Peyer's patch (tissue), 4 donors: ENCODE results near the gene CRX.

Source experiments
- CTCF ChIP-seq, 6 experiments: fragments of 450-650 bp in 4 of 6; fragments of 200-600 bp in 2 of 6; sonication (generic) in 1 of 6; IDR thresholded peaks; one replicate each; pipeline ENCODE4 v1.5.1; 2017 to 2019; ENCODE audit warnings: antibody characterized with exemption in 6 of 6, mild to moderate bottlenecking in 3 of 6, moderate library complexity in 1 of 6
- POLR2A ChIP-seq, 2 donors: fragments of 450-650 bp; IDR thresholded peaks; one replicate each; pipeline ENCODE4 v1.5.1; 2017; ENCODE audit warnings: antibody characterized with exemption in 2 of 2, mild to moderate bottlenecking in 2 of 2, moderate library complexity in 2 of 2

DNA sequence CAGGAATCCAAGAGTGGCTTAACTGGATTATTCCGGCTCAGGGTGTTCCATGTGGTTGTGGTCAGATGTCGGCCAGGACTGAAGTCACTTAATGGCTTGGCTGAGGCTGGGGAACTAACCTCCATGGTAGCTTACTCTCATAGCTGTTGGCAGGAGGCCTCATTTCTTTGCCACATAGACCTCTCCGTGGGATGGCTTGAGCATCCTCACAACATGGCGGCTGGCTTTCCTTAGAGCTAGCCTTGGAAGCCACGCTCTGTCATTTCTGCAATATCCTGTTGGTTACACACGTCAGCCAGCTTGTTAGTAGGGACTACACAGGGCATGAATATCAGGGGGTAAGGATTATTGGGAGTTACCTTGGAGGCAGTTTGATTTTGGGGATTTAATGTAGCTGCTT lies 5.1 kb downstream of the CRX start:
- TF ChIP-seq CTCF (IDR thresholded peaks at IDR 0.05) (no peak), POLR2A (IDR thresholded peaks at IDR 0.05) (no peak)
